HEK293 (cell line): ENCODE results near the gene CITED4.

Experiments
- BCL11A ChIP-seq: fragments of 450-650 bp; formaldehyde crosslinking; IDR thresholded peaks from 2 replicates; pipeline ENCODE4 v1.5.1; 2016; ENCODE audit warnings: low read depth, missing biosample characterization, missing genetic modification characterization
- PRDM2 ChIP-seq: fragments of 450-650 bp; formaldehyde crosslinking; IDR thresholded peaks from 2 replicates; pipeline ENCODE4 v1.5.1; 2016; ENCODE audit warnings: missing biosample characterization, missing genetic modification characterization, borderline replicate concordance
- ZNF561 ChIP-seq: fragments of 450-650 bp; IDR thresholded peaks from 2 replicates; pipeline ENCODE4 v1.5.1; 2018; ENCODE audit warnings: missing biosample characterization, missing genetic modification characterization, borderline replicate concordance
- ZNF747 ChIP-seq: fragments of 450-650 bp; formaldehyde crosslinking; IDR thresholded peaks from 2 replicates; pipeline ENCODE4 v1.5.1; 2016; ENCODE audit warnings: missing biosample characterization, missing genetic modification characterization
- ZNF837 ChIP-seq: fragments of 450-650 bp; formaldehyde crosslinking; IDR thresholded peaks from 2 replicates; pipeline ENCODE4 v1.5.1; 2016; ENCODE audit warnings: missing biosample characterization, missing genetic modification characterization

GRCh38 chr1:40842207-40842606, 20.0 kb downstream of the CITED4 start:
- TF ChIP-seq ZNF561 (tag by site-specific recombination) (no peak), BCL11A (tag by site-specific recombination) (no peak), ZNF747 (no peak), ZNF837 (tag by site-specific recombination) (no peak), PRDM2 (tag by site-specific recombination) (no peak)
